SU-DHL-6 (cell line): Measurements from ENCODE around the gene C1orf50.

Experiments used
- H2AFZ ChIP-seq: fragments of 200-600 bp; sonication (generic); 2 replicates; pipeline ENCODE4 v1.6.1; 2014; ENCODE audit warnings: low read depth, mild to moderate bottlenecking, moderate library complexity, mixed read lengths, antibody characterized with exemption, low read length; ENCODE audit not compliant: severe bottlenecking
- H3F3A ChIP-seq: fragments of 200-600 bp; shearing (Covaris generic); 2 replicates; pipeline ENCODE4 v1.6.0; 2016; ENCODE audit warnings: antibody characterized with exemption, mild to moderate bottlenecking; ENCODE audit not compliant: insufficient read depth
- H3K27ac ChIP-seq: fragments of 200-600 bp; sonication (generic); 2 replicates; pipeline ENCODE4 v1.5.1; 2016; ENCODE audit warnings: low read depth, mild to moderate bottlenecking, low read length, moderate library complexity, mixed read lengths
- H3K27me3 ChIP-seq: fragments of 200-600 bp; sonication (generic), shearing (Covaris generic); 2 replicates; pipeline ENCODE4 v1.6.0; 2014; ENCODE audit warnings: mild to moderate bottlenecking, low read length
- H3K36me3 ChIP-seq: fragments of 200-600 bp; sonication (generic); 2 replicates; pipeline ENCODE4 v1.6.1; 2014; ENCODE audit warnings: mild to moderate bottlenecking, low read length, mixed read lengths
- H3K4me2 ChIP-seq: fragments of 300-600, 200-600 bp; shearing (Covaris generic), sonication (generic); 2 replicates; pipeline ENCODE4 v1.6.0; 2014; ENCODE audit warnings: low read length, low read depth, mild to moderate bottlenecking; ENCODE audit not compliant: poor library complexity, severe bottlenecking
- H3K4me3 ChIP-seq: fragments of 200-600 bp; sonication (generic); 2 replicates; pipeline ENCODE4 v1.5.1; 2014; ENCODE audit warnings: antibody characterized with exemption, low read length, mild to moderate bottlenecking, mixed read lengths; ENCODE audit not compliant: insufficient read depth, poor library complexity, severe bottlenecking
- H3K79me2 ChIP-seq: fragments of 200-600 bp; sonication (generic); 2 replicates; pipeline ENCODE4 v1.6.1; 2014; ENCODE audit warnings: mild to moderate bottlenecking, low read length, moderate library complexity; ENCODE audit not compliant: insufficient read depth
- H3K9ac ChIP-seq: fragments of 200-600 bp; sonication (generic); 2 replicates; pipeline ENCODE4 v1.7.0; 2014; ENCODE audit warnings: mild to moderate bottlenecking, low read length
- H3K9me2 ChIP-seq: fragments of 200-600 bp; sonication (generic); replicated peaks from 2 replicates; pipeline ENCODE4 v1.6.1; 2014; ENCODE audit warnings: low read length; ENCODE audit not compliant: insufficient read depth
- H3K9me3 ChIP-seq: fragments of 200-600 bp; sonication (generic); 2 replicates; pipeline ENCODE4 v1.6.1; 2014; ENCODE audit warnings: low read length, mixed read lengths; ENCODE audit not compliant: insufficient read depth
- H4K20me1 ChIP-seq: fragments of 200-600 bp; sonication (generic); 2 replicates; pipeline ENCODE4 v1.6.1; 2014; ENCODE audit warnings: low read depth, mild to moderate bottlenecking, antibody characterized with exemption, low read length, moderate library complexity, mixed read lengths
- EZH2phosphoT487 ChIP-seq: fragments of 200-600 bp; sonication (generic), shearing (Covaris generic); conservative IDR thresholded peaks from 2 replicates; pipeline ENCODE4 v1.6.1; 2018; ENCODE audit warnings: mild to moderate bottlenecking, antibody characterized with exemption, low read length, moderate library complexity, mixed read lengths
- TF ChIP-seq, protein P1 (sequence below): fragments of 200-600 bp; sonication (generic); IDR thresholded peaks from one replicate; pipeline ENCODE4 v1.5.1; 2017; ENCODE audit warnings: antibody characterized with exemption, mild to moderate bottlenecking, low read length, moderate library complexity; ENCODE audit not compliant: insufficient read depth, poor library complexity, severe bottlenecking

C1orf50 gene

DNA sequence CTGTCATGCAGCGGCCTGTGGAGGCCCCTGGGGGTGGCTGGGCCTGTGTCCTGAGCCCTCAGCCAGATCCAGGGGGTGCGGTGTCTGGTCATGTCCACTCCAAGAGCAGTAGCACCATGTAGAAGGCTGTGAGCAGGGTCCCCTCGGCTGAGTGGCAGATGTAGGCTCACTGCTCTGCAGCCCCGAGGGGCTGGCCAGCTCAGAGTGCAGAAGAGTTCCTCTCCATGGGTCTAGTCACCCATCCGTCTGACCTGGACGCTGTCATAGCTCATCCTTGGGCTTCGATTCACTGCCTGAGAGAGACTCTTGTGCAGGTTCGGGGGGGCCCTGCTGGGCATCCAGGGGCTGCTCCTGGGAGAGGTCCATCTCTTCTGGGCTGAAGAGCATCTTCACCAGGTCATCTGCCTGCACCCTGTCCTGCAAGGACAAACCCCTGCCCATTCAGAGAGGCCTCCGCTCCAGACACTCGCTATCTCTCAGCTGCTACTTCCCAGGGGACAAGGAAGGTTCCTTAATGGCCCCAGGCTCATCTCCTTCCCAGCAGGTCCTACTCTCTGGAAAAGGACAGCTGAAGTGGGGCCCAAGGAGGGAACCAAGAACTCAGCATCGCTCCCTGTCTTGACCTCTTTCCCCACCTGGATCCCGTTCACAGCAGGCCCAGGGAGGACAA lies 20.5 kb upstream of the C1orf50 start:
- H3K36me3 ChIP-seq: no peaks in the 10 kb centered on the region
- H2AFZ ChIP-seq: no peak overlapping the region
- no peak overlapping the region for H3K27ac ChIP-seq
- H3K9me2 ChIP-seq: no peaks in the 10 kb centered on the region
- no peak for TF ChIP-seq EZH2phosphoT487
- TF ChIP-seq, protein P1, sequence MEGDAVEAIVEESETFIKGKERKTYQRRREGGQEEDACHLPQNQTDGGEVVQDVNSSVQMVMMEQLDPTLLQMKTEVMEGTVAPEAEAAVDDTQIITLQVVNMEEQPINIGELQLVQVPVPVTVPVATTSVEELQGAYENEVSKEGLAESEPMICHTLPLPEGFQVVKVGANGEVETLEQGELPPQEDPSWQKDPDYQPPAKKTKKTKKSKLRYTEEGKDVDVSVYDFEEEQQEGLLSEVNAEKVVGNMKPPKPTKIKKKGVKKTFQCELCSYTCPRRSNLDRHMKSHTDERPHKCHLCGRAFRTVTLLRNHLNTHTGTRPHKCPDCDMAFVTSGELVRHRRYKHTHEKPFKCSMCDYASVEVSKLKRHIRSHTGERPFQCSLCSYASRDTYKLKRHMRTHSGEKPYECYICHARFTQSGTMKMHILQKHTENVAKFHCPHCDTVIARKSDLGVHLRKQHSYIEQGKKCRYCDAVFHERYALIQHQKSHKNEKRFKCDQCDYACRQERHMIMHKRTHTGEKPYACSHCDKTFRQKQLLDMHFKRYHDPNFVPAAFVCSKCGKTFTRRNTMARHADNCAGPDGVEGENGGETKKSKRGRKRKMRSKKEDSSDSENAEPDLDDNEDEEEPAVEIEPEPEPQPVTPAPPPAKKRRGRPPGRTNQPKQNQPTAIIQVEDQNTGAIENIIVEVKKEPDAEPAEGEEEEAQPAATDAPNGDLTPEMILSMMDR: no peak
- no peaks in the 10 kb centered on the region for H3K79me2 ChIP-seq
- H3K4me2 ChIP-seq: no peak overlapping the region
- H3K9ac ChIP-seq: no peak overlapping the region
- H4K20me1 ChIP-seq: no peaks in the 10 kb centered on the region
- no peaks in the 10 kb centered on the region for H3K9me3 ChIP-seq
- H3K27me3 ChIP-seq: no peaks in the 10 kb centered on the region
- no peak overlapping the region for H3K4me3 ChIP-seq
- H3F3A ChIP-seq: no peaks in the 10 kb centered on the region

DNA sequence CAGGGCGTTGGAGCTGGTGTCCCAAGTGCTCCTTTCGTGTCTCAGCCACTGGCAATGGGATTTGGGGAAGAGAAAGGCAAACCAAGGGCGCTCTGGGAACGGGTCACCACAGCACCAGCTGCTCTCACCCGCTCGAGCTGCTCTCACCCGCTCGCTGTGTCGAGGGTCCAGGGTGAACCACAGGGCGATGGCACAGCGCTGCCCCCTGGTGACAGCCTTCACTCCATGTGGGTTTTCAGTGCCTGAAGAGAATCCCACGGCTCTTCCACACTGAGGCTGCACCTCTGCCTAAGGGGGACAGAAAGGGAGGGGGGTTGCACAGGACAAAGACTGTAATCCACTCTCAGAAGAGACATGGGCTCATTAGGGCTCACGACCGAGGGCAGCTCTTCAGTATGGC lies 19.9 kb upstream of the C1orf50 start:
- Histone ChIP-seq H3F3A (no peaks in the 10 kb centered on the region), H2AFZ (no peak overlapping the region), H3K9me2 (no peaks in the 10 kb centered on the region), H3K9me3 (no peaks in the 10 kb centered on the region), H3K4me2 (no peak overlapping the region), H3K79me2 (no peaks in the 10 kb centered on the region), H3K4me3 (no peak overlapping the region), H3K36me3 (0 out of 2 replicates have a peak, but pooled peaks cover 2% of the 10 kb centered on the region), H4K20me1 (no peaks in the 10 kb centered on the region), H3K9ac (no peak overlapping the region), H3K27ac (no peak overlapping the region), H3K27me3 (no peaks in the 10 kb centered on the region)
- TF ChIP-seq EZH2phosphoT487: no peak
- TF ChIP-seq, protein P1: peak; percentile 30

DNA sequence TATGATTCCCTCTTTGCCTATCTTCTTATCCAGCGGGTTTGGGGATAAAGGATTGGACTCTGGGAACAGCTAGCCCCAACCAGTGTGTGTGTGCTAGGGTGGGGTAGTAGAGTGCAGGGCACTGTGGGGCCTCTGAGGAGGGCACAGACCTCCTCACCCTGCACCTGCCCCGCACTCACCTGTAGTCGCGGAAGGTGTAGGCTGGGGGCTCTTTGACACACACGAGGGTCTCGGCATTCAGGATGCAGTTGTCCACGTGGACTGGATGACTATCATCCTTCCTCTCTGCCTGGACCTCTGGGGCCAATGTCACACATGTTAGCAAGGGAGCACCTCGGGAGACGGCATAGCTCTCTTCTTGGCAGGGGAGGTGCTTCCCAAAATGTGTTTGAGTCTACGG lies 19.0 kb upstream of the C1orf50 start:
- H3K36me3 ChIP-seq: 0 out of 2 replicates have a peak, but pooled peaks cover 5% of the 10 kb centered on the region

More for the DNA sequence above, 19.0 kb upstream of the C1orf50 start:
- no peaks in the 10 kb centered on the region for H3K9me3 ChIP-seq
- no peaks in the 10 kb centered on the region for H3K79me2 ChIP-seq
- H3K27me3 ChIP-seq: no peaks in the 10 kb centered on the region
- H3K4me2 ChIP-seq: no peak overlapping the region
- H3K9me2 ChIP-seq: no peaks in the 10 kb centered on the region
- no peak overlapping the region for H2AFZ ChIP-seq
- no peak overlapping the region for H3K4me3 ChIP-seq
- no peak for TF ChIP-seq EZH2phosphoT487
- TF ChIP-seq, protein P1: no peak
- no peak overlapping the region for H3K9ac ChIP-seq
- no peak overlapping the region for H3K27ac ChIP-seq
- no peaks in the 10 kb centered on the region for H3F3A ChIP-seq
- no peaks in the 10 kb centered on the region for H4K20me1 ChIP-seq
